Panc1 (cell line): ENCODE measurements around the gene C7. TPM values are rescaled to one million over a fixed set of nuclear protein-coding genes. Genes with fewer than 3 reads are reported as not detected.

Experiments
- ATAC-seq: fragments of 200-7000 bp; cut with Tn5 transposase; 2 replicates; pipeline ENCODE4 v1.9.1; 2020; ENCODE audit warnings: mild to moderate bottlenecking, moderate library complexity
- BruUV-seq: library from RNA; stranded (reverse); fragments of 400-500 nt; replicated peaks from 2 replicates; lab custom pipeline; 2021; lab: Mats Ljungman, UMichigan
- CTCF ChIA-PET: fragments of 300-600 bp; sonication (Branson Sonifier 250); formaldehyde crosslinking; loops from one replicate; lab custom pipeline; 2022; ENCODE audit warnings: antibody characterized with exemption; lab: Charles Lee
- POLR2A ChIA-PET: fragments of 300-600 bp; sonication (Branson Sonifier 250); formaldehyde crosslinking; loops from one replicate; lab custom pipeline; 2022; ENCODE audit warnings: antibody characterized with exemption; lab: Charles Lee
- DNase-seq: peaks from one replicate; pipeline ENCODE4 v3.0.0-alpha.2; 2010; ENCODE audit warnings: low read depth, low spot score
- H3K27ac ChIP-seq: 2 replicates; pipeline ENCODE4 v1.5.1; 2011; ENCODE audit warnings: mild to moderate bottlenecking, low read length, inconsistent platforms
- H3K27me3 ChIP-seq: fragments of 200-500 bp; sonication (Bioruptor generic); 2 replicates; pipeline ENCODE4 v1.6.0; 2014; ENCODE audit warnings: low read length, inconsistent platforms; ENCODE audit not compliant: control insufficient read depth, insufficient read depth
- H3K36me3 ChIP-seq: fragments of 200-500 bp; sonication (Bioruptor generic); 2 replicates; pipeline ENCODE4 v1.5.1; 2014; ENCODE audit warnings: inconsistent platforms, mild to moderate bottlenecking, low read length, moderate library complexity; ENCODE audit not compliant: control insufficient read depth, insufficient read depth
- H3K4me1 ChIP-seq: 2 replicates; pipeline ENCODE4 v1.5.1; 2011; ENCODE audit warnings: inconsistent platforms, mild to moderate bottlenecking, low read length, moderate library complexity; ENCODE audit not compliant: control insufficient read depth, insufficient read depth
- H3K4me3 ChIP-seq, 2 experiments: 2 replicates each; pipeline ENCODE4 v1.5.1; 2011 to 2012; ENCODE audit warnings: low read depth in 2 of 2, low read length in 2 of 2, mild to moderate bottlenecking in 2 of 2, inconsistent platforms in 1 of 2, moderate library complexity in 1 of 2
- H3K9me3 ChIP-seq: fragments of 200-500 bp; sonication (Bioruptor generic); 2 replicates; pipeline ENCODE4 v1.5.1; 2014; ENCODE audit warnings: low read depth, mild to moderate bottlenecking, inconsistent platforms, low read length, moderate library complexity; ENCODE audit not compliant: control insufficient read depth, insufficient read depth
- POLR2AphosphoS5 ChIP-seq: IDR thresholded peaks from 2 replicates; pipeline ENCODE4 v1.6.1; 2012; ENCODE audit warnings: mild to moderate bottlenecking, low read depth, low read length, moderate library complexity
- SIN3A ChIP-seq: IDR thresholded peaks from 2 replicates; pipeline ENCODE4 v1.6.1; 2012; ENCODE audit warnings: low read depth, mild to moderate bottlenecking, low read length, moderate library complexity, borderline replicate concordance; ENCODE audit not compliant: insufficient read depth
- TCF7L2 ChIP-seq: IDR thresholded peaks from 2 replicates; pipeline ENCODE4 v1.6.1; 2011; ENCODE audit warnings: mild to moderate bottlenecking, low read depth, low read length, inconsistent platforms
- in situ Hi-C: cut with HindIII; loops from 2 replicates; pipeline ENCODE4 v1.10.0; 2016; ENCODE audit warnings: low sequenced_read_pairs, low pct_unique_long_range_greater_than_20kb
- intact Hi-C: fragments of 100-400 bp; cut with micrococcal nuclease; formaldehyde crosslinking; loops from one replicate; pipeline ENCODE4 v1.10.0; 2022; ENCODE audit not compliant: unreplicated experiment
- total RNA-seq: library from RNA; stranded (reverse); gene quantifications from one replicate; pipeline ENCODE4 v1.2.1, GENCODE V29; 2021; ENCODE audit not compliant: unreplicated experiment
- TF ChIP-seq, protein P1 (sequence below), 2 experiments: IDR thresholded peaks; 2 replicates each; pipeline ENCODE4 v1.6.1; 2011 to 2012; ENCODE audit warnings: low read depth in 2 of 2, control low read depth in 1 of 2, low read length in 1 of 2, mild to moderate bottlenecking in 1 of 2, moderate library complexity in 1 of 2; ENCODE audit not compliant: insufficient read depth in 1 of 2
- TF ChIP-seq, protein P2 (sequence below): fragments of 450-650 bp; IDR thresholded peaks from 2 replicates; pipeline ENCODE4 v1.5.1; 2017; ENCODE audit warnings: mild to moderate bottlenecking

The C7 gene
- total RNA-seq, 1 experiment from 2014 or later = 1.4 TPM

DNA sequence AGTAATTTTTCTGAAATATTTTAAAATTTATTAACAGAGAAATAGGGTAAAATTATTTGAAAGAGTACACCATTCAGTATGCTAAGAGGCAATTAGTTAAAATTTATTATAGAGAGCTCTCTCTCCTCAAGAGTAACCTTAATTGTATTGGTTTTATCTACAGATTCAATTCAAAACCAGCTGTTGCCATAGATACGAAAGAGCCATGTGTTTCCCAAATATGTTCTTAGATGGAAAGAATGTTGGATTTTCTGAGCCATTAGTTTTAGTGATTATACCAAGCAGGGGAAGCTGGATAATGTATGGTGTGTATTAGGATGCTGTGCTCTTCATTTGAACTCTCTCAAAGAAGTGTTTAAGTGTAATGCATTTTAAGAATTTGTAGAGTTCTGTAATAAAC, 27.8 kb downstream of the C7 start:
- H3K27ac ChIP-seq = no peak overlapping the region
- no peak overlapping the region for H3K4me3 ChIP-seq
- no peaks in the 10 kb centered on the region for H3K9me3 ChIP-seq
- TF ChIP-seq SIN3A = no peak
- TF ChIP-seq, protein P1, sequence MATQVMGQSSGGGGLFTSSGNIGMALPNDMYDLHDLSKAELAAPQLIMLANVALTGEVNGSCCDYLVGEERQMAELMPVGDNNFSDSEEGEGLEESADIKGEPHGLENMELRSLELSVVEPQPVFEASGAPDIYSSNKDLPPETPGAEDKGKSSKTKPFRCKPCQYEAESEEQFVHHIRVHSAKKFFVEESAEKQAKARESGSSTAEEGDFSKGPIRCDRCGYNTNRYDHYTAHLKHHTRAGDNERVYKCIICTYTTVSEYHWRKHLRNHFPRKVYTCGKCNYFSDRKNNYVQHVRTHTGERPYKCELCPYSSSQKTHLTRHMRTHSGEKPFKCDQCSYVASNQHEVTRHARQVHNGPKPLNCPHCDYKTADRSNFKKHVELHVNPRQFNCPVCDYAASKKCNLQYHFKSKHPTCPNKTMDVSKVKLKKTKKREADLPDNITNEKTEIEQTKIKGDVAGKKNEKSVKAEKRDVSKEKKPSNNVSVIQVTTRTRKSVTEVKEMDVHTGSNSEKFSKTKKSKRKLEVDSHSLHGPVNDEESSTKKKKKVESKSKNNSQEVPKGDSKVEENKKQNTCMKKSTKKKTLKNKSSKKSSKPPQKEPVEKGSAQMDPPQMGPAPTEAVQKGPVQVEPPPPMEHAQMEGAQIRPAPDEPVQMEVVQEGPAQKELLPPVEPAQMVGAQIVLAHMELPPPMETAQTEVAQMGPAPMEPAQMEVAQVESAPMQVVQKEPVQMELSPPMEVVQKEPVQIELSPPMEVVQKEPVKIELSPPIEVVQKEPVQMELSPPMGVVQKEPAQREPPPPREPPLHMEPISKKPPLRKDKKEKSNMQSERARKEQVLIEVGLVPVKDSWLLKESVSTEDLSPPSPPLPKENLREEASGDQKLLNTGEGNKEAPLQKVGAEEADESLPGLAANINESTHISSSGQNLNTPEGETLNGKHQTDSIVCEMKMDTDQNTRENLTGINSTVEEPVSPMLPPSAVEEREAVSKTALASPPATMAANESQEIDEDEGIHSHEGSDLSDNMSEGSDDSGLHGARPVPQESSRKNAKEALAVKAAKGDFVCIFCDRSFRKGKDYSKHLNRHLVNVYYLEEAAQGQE (IDR thresholded peaks at IDR 0.05; ENCODE audit: insufficient read depth in 1 of 2, low read depth in 2 of 2, low read length in 1 of 2) = no peak
- TF ChIP-seq, protein P2, sequence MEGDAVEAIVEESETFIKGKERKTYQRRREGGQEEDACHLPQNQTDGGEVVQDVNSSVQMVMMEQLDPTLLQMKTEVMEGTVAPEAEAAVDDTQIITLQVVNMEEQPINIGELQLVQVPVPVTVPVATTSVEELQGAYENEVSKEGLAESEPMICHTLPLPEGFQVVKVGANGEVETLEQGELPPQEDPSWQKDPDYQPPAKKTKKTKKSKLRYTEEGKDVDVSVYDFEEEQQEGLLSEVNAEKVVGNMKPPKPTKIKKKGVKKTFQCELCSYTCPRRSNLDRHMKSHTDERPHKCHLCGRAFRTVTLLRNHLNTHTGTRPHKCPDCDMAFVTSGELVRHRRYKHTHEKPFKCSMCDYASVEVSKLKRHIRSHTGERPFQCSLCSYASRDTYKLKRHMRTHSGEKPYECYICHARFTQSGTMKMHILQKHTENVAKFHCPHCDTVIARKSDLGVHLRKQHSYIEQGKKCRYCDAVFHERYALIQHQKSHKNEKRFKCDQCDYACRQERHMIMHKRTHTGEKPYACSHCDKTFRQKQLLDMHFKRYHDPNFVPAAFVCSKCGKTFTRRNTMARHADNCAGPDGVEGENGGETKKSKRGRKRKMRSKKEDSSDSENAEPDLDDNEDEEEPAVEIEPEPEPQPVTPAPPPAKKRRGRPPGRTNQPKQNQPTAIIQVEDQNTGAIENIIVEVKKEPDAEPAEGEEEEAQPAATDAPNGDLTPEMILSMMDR = no peak
- no peak for TF ChIP-seq TCF7L2
- TF ChIP-seq POLR2AphosphoS5 = no peak
- in situ Hi-C loops = no loop called here
- POLR2A ChIA-PET = no interaction called here
- ATAC-seq = no peak
- no peaks in the 10 kb centered on the region for H3K4me1 ChIP-seq
- H3K36me3 ChIP-seq = no peaks in the 10 kb centered on the region
- CTCF ChIA-PET = no interaction called here
- no peak for DNase-seq
- BruUV-seq = no TSS peak
- no peaks in the 10 kb centered on the region; the same call in 1 of the 2 replicates for H3K27me3 ChIP-seq
- intact Hi-C loops = no loop called here

DNA sequence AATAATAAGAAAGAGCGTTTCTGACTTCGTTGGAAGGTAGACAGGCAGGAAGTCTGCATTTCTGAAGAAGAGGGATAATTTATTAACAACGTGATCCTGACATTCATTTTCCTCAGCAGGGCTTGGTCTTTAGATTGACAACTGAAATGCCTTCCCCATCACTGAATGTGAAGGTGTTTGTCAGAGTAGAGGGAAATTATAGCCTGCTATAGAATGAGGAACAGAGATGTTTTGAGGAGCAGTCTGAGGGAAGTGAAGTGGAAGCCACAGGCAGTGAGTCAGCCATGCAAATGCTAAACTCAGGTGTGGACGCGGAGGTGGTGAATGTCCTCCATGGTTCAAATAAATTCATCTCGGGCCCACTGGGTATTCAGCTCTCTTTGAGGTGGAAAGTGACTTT, 30.5 kb downstream of the C7 start:
- DNase-seq (no peak), ATAC-seq (no peak)
- H3K4me3 ChIP-seq = no peak overlapping the region
- no peaks in the 10 kb centered on the region; the same call in 1 of the 2 replicates for H3K27me3 ChIP-seq
- H3K27ac ChIP-seq = no peak overlapping the region
- H3K4me1 ChIP-seq = no peaks in the 10 kb centered on the region
- H3K36me3 ChIP-seq = no peaks in the 10 kb centered on the region
- TF ChIP-seq TCF7L2 (no peak), SIN3A (no peak), POLR2AphosphoS5 (no peak)
- TF ChIP-seq, protein P1 (IDR thresholded peaks at IDR 0.05; ENCODE audit: insufficient read depth in 1 of 2, low read depth in 2 of 2, low read length in 1 of 2) = no peak
- TF ChIP-seq, protein P2 = no peak
- ChIA-PET POLR2A (no interaction called here), CTCF (no interaction called here)
- intact Hi-C loops (no loop called here), in situ Hi-C loops (no loop called here)
- no TSS peak for BruUV-seq
- H3K9me3 ChIP-seq = no peaks in the 10 kb centered on the region
